ENCODE data around the gene SH2D3C. TPM values are rescaled to one million over a fixed set of nuclear protein-coding genes. Genes with fewer than 3 reads are reported as not detected.

SH2D3C gene
- total RNA-seq, 1 donor from 2014 or later, result 18.3 TPM

- ATAC-seq (no peak), DNase-seq (no peak)
- intact Hi-C loops (cut with micrococcal nuclease), result no loop called here
Measured at GRCh38 chr9:127753622-127754021, 24.8 kb downstream of the SH2D3C start.

DNA sequence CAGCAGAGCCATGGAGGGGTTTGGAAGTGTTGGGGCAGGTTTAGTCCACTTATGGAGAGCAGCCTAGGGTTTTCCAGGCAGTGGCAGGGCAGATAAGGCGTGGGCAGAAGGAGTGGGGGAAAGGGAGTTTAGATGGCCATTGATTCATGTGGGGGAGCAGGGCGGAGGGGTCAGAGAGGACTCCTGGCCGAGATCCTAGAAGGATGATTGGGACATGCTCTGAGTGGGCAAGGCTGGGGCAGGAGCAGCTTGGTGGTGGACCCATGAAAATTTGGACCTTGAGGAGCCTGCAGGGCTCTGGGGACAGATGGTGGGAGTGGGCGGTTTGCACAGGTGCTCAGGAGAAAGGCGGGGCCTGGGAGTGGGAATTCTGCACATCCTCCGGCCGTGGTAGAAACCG, 25.3 kb downstream of the SH2D3C start:
- ATAC-seq, result no peak
- intact Hi-C loops (cut with micrococcal nuclease), result no loop called here
- no peak for DNase-seq

GRCh38 chr9:127751269-127752054, 27.0 kb downstream of the SH2D3C start:
- ATAC-seq (no peak), DNase-seq (peak; percentile 59)
- intact Hi-C loops (cut with micrococcal nuclease), result no loop called here

DNA sequence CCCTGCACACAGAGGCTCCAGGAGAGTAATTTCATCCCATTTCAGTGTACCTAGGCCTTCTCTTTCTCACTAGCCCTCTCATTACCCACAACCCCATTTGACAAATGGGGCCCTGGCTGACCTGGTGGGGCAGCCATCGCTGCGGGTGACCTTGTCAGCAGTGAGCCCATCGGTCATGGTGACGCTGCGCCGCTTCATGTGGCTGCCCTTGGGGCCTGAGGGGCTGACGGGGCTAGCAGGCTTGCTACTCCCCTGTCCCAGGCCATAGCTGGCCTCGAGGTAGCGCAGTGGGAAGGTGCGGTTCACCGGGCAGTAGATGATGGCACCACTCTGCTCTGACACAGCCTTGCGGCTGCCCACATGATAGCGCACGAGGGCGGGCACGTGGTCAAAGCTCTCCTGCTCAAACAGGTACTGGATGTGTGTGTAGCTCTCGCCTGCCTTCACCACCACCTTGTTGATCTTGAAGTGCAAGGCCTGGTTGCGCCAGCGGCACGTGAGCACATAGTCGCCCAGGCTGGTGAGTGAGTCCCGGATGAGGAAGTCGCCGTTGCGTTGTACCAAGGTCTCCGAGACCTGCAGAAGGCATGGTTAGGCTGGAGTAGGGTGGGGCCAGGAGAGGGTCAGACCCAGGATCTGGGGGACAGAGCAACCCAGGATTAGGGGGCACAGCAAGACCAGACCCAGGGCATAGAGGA, 29.2 kb downstream of the SH2D3C start:
- ATAC-seq (no peak), DNase-seq (no peak)
- intact Hi-C loops (cut with micrococcal nuclease), result no loop called here

GRCh38 chr9:127746959-127747569, 31.4 kb downstream of the SH2D3C start:
- no peak for ATAC-seq
- no peak for DNase-seq
- intact Hi-C loops (cut with micrococcal nuclease), result no loop called here

- intact Hi-C loops (cut with micrococcal nuclease), result no loop called here
- ATAC-seq, result no peak
- DNase-seq, result no peak
Measured at GRCh38 chr9:127744398-127745110, 33.9 kb downstream of the SH2D3C start.

GRCh38 chr9:127742435-127743088, 35.9 kb downstream of the SH2D3C start:
- intact Hi-C loops (cut with micrococcal nuclease), result no loop called here
- peak; percentile 42 for ATAC-seq

GRCh38 chr9:127741831-127742434, 36.5 kb downstream of the SH2D3C start:
- DNase-seq, result peak; percentile 89
- intact Hi-C loops (cut with micrococcal nuclease), result no loop called here
- ATAC-seq, result peak; percentile 83

More at GRCh38 chr9:127742435-127743088, 35.9 kb downstream of the SH2D3C start:
- DNase-seq, result no peak

DNA sequence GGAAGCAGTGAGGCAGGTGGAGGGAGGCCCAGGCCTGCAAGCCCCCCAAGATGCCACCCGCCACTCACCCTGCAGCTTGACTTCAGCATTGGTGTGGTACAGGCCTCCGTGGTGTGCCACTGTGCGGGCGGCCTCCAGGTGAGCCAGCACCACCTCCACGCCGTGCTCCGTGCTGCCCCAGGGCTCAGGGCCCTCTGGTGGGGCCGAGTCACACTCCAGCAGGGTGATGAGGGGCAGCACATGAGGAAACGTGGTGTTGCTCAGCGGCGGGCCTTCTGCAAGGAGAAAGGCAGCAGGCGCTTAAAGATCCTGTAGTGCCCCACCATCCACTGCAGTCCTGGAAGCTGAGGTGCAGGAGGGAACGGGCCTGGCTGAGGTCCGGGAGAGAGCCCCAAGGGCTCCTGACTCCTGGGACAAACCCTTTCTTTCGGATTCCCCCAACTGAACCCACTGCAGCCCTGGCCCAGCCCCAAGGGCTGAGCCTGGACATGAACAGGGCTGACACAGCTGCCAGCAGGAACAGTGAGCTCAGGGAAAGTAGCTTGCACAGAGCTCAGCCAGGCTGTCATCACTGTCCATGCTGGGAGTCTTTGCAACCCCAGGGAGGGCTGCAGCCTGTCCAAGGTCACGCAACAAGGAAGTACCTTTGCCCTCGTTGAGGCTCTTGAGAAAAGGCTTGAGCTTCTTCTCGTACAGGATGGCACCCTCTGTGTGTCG, 38.7 kb downstream of the SH2D3C start:
- intact Hi-C loops (cut with micrococcal nuclease), result loop anchor here (5.0 to 10.0 kb wide), 2 partner anchors 43 to 145 kb away; no protein-coding TSS in a partner anchor

GRCh38 chr9:127738666-127739065, 39.8 kb downstream of the SH2D3C start:
- intact Hi-C loops (cut with micrococcal nuclease), result loop anchor here (5.0 to 10.0 kb wide), 2 partner anchors 44 to 144 kb away; no protein-coding TSS in a partner anchor
- ATAC-seq, result no peak
- DNase-seq, result no peak

More for the DNA sequence above, 38.7 kb downstream of the SH2D3C start:
- DNase-seq (peak; percentile 73), ATAC-seq (peak; percentile 22)

- DNase-seq (no peak), ATAC-seq (no peak)
Measured at GRCh38 chr9:127735530-127736185, 42.8 kb downstream of the SH2D3C start.

DNA sequence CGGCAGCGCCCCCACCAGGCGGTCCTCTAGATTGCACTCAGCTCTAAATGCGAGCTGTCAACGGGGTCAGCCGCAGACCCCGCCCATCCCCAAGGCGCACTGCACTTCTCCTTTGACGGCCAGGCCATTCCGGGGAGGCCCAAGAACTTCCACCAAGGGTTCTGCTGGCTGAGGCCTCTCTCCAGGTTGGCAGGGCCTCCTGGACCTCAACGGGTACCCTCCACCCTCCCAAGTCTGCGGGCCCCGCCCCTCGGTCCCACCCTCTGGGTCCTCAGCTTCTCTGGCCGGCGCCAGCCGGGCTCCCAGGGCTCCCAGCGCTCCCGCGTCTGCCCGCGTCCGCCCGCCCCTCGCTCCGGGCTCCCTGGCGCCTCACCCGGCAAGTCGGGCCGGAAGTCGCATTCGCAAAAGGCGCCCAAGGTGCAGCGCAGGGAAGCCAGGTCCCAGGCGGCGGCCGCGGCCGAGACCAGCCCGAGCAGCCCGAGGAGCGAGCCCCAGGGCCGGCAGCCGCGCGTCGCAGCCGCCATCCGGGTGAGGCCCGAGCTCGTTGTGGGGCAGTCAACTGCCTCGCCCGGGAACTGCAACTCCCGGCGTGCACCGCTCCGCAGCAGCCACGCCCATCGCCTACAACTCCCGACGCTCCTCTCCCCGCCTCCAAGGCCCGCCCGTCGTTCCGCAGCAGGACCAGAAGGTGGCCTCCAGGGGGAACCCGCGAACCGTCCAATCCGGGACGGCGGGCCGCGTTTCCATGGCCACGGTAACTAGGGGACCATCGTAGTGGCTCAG, 43.5 kb downstream of the SH2D3C start, which contains the start of gene TOR2A:
Gene TOR2A, minus strand, starts transcription at position 548 of the 783 bp plus-strand sequence. Its CDS starts 24 bp downstream, at position 524.
- ATAC-seq, result peak; percentile 96
- peak; percentile 98 for DNase-seq
- intact Hi-C loops (cut with micrococcal nuclease), result loop anchor here (5.0 to 10.0 kb wide), 2 partner anchors 47 to 140 kb away; no protein-coding TSS in a partner anchor

More at GRCh38 chr9:127735530-127736185, 42.8 kb downstream of the SH2D3C start:
- intact Hi-C loops (cut with micrococcal nuclease), result loop anchor here (5.0 to 10.0 kb wide), 2 partner anchors 47 to 141 kb away; no protein-coding TSS in a partner anchor

GRCh38 chr9:127734247-127734746, 44.2 kb downstream of the SH2D3C start:
- ATAC-seq (no peak), DNase-seq (no peak)
- intact Hi-C loops (cut with micrococcal nuclease), result loop anchor here (10.0 kb wide), 1 partner anchor 139 kb away; no protein-coding TSS in a partner anchor

GRCh38 chr9:127733614-127734013, 44.9 kb downstream of the SH2D3C start:
- intact Hi-C loops (cut with micrococcal nuclease), result loop anchor here (10.0 kb wide), 1 partner anchor 139 kb away; no protein-coding TSS in a partner anchor
- DNase-seq, result no peak
- no peak for ATAC-seq

DNA sequence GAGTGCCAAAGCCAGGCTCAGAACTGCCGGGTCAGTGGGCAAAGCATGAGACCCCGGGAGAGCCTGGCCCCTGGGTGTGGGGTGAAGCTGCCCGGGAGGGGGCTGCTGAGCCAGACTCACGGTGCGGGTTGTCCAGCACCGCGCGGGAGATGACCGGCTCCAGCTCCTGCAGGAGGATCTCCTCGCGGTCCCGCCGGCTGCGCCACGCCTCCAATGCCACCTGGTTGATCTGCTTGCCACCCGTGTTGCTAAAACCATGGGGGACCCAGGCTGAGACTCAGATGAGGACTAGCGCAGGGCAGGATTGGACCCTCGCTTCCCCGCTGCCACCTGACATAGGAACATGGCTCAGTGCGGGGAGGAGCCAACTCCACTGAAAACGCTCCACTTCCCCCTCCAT, 46.0 kb downstream of the SH2D3C start:
- intact Hi-C loops (cut with micrococcal nuclease), result loop anchor here (10.0 kb wide), 1 partner anchor 138 kb away; no protein-coding TSS in a partner anchor
- ATAC-seq, result no peak
- no peak for DNase-seq

GRCh38 chr9:127731938-127732337, 46.5 kb downstream of the SH2D3C start:
- intact Hi-C loops (cut with micrococcal nuclease), result loop anchor here (10.0 kb wide), 1 partner anchor 137 kb away; no protein-coding TSS in a partner anchor
- ATAC-seq, result no peak
- no peak for DNase-seq

Data from left ventricle myocardium superior (tissue), 1 donor.